Loucy (cell line): ENCODE results near the gene MBOAT7.

Source experiments
- H2AFZ ChIP-seq: fragments of 200-600 bp; sonication (generic); 2 replicates; pipeline ENCODE4 v1.6.0; 2016; ENCODE audit warnings: antibody characterized with exemption, mild to moderate bottlenecking, low read length, moderate library complexity
- H3F3A ChIP-seq: fragments of 200-600 bp; 2 replicates; pipeline ENCODE4 v1.6.0; 2016; ENCODE audit warnings: antibody characterized with exemption, low read depth, mild to moderate bottlenecking
- H3K27me3 ChIP-seq: fragments of 200-600 bp; sonication (generic); 2 replicates; pipeline ENCODE4 v1.6.1; 2014; ENCODE audit warnings: low read length, mild to moderate bottlenecking; ENCODE audit not compliant: insufficient read depth, poor library complexity, severe bottlenecking
- H3K36me3 ChIP-seq: fragments of 200-600 bp; sonication (generic); 2 replicates; pipeline ENCODE4 v1.6.1; 2016; ENCODE audit warnings: low read length; ENCODE audit not compliant: insufficient read depth
- H3K4me1 ChIP-seq: fragments of 200-600 bp; sonication (generic); 2 replicates; pipeline ENCODE4 v1.5.1; 2014; ENCODE audit warnings: low read length, mild to moderate bottlenecking; ENCODE audit not compliant: insufficient read depth, poor library complexity, severe bottlenecking
- H3K4me2 ChIP-seq: fragments of 200-600 bp; sonication (generic); 2 replicates; pipeline ENCODE4 v1.6.0; 2014; ENCODE audit warnings: antibody characterized with exemption, low read length, low read depth, mild to moderate bottlenecking; ENCODE audit not compliant: poor library complexity, severe bottlenecking
- H3K4me3 ChIP-seq: fragments of 200-600 bp; sonication (generic); 2 replicates; pipeline ENCODE4 v1.5.1; 2014; ENCODE audit warnings: low read length, mild to moderate bottlenecking, mixed read lengths; ENCODE audit not compliant: poor library complexity, severe bottlenecking
- H3K79me2 ChIP-seq: fragments of 200-600 bp; sonication (generic); 2 replicates; pipeline ENCODE4 v1.6.1; 2014; ENCODE audit warnings: low read length; ENCODE audit not compliant: insufficient read depth
- H3K9ac ChIP-seq: fragments of 200-600 bp; sonication (generic); 2 replicates; pipeline ENCODE4 v1.6.0; 2014; ENCODE audit warnings: mild to moderate bottlenecking, low read depth, low read length, moderate library complexity; ENCODE audit not compliant: poor library complexity, severe bottlenecking
- H3K9me2 ChIP-seq: fragments of 200-600 bp; sonication (generic); replicated peaks from 2 replicates; pipeline ENCODE4 v1.6.1; 2016; ENCODE audit warnings: low read depth, low read length, mixed read lengths
- H3K9me3 ChIP-seq: fragments of 200-600 bp; sonication (generic); 2 replicates; pipeline ENCODE4 v1.6.1; 2014; ENCODE audit warnings: mild to moderate bottlenecking, antibody characterized with exemption, low read length, low read depth; ENCODE audit not compliant: insufficient read depth
- H4K20me1 ChIP-seq: fragments of 200-600 bp; sonication (generic); 2 replicates; pipeline ENCODE4 v1.6.0; 2014; ENCODE audit warnings: antibody characterized with exemption, low read length, mild to moderate bottlenecking; ENCODE audit not compliant: insufficient read depth, poor library complexity, severe bottlenecking
- CTCF ChIP-seq: fragments of 200-600 bp; sonication (generic); conservative IDR thresholded peaks from 2 replicates; pipeline ENCODE4 v1.5.1; 2014; ENCODE audit warnings: mild to moderate bottlenecking, antibody characterized with exemption, low read length
- EZH2phosphoT487 ChIP-seq: fragments of 200-600 bp; IDR thresholded peaks from 2 replicates; pipeline ENCODE4 v1.6.1; 2018; ENCODE audit warnings: antibody characterized with exemption, mild to moderate bottlenecking, moderate library complexity, borderline replicate concordance

The MBOAT7 gene

GRCh38 chr19:54129617-54129996, 59.8 kb downstream of the MBOAT7 start:
- Histone ChIP-seq H3K4me2 (no peak overlapping the region), H3K36me3 (peaks cover 23% of the 10 kb centered on the region; the same call in 1 of the 2 replicates), H3K27me3 (no peaks in the 10 kb centered on the region), H3K79me2 (no peaks in the 10 kb centered on the region), H3K4me3 (no peak overlapping the region), H4K20me1 (no peaks in the 10 kb centered on the region), H3F3A (no peaks in the 10 kb centered on the region), H2AFZ (no peak overlapping the region), H3K9me2 (no peaks in the 10 kb centered on the region), H3K4me1 (no peaks in the 10 kb centered on the region), H3K9ac (no peak overlapping the region), H3K9me3 (no peaks in the 10 kb centered on the region)
- no peak for TF ChIP-seq EZH2phosphoT487
- no peak for TF ChIP-seq CTCF

- Histone ChIP-seq H3K9ac (no peak overlapping the region), H3K27me3 (no peaks in the 10 kb centered on the region), H3K4me1 (no peaks in the 10 kb centered on the region), H3K9me3 (no peaks in the 10 kb centered on the region), H3K36me3 (peaks cover 29% of the 10 kb centered on the region; the same call in 1 of the 2 replicates), H3K4me2 (no peak overlapping the region), H3K4me3 (no peak overlapping the region), H3K9me2 (no peaks in the 10 kb centered on the region), H3F3A (no peaks in the 10 kb centered on the region), H4K20me1 (no peaks in the 10 kb centered on the region), H3K79me2 (no peaks in the 10 kb centered on the region), H2AFZ (no peak overlapping the region)
- TF ChIP-seq EZH2phosphoT487 (no peak), CTCF (no peak)
These were observed 60.4 kb downstream of the MBOAT7 start for GRCh38 chr19:54128796-54129616.

GRCh38 chr19:54128441-54128725, 61.0 kb downstream of the MBOAT7 start:
- TF ChIP-seq CTCF = no peak
- no peak for TF ChIP-seq EZH2phosphoT487
- H3K79me2 ChIP-seq = no peaks in the 10 kb centered on the region
- H4K20me1 ChIP-seq = no peaks in the 10 kb centered on the region
- H3K27me3 ChIP-seq = no peaks in the 10 kb centered on the region
- H2AFZ ChIP-seq = no peak overlapping the region
- no peaks in the 10 kb centered on the region for H3K9me3 ChIP-seq
- H3K9ac ChIP-seq = no peak overlapping the region
- H3K9me2 ChIP-seq = no peaks in the 10 kb centered on the region
- peaks cover 35% of the 10 kb centered on the region; the same call in 1 of the 2 replicates for H3K36me3 ChIP-seq
- no peaks in the 10 kb centered on the region for H3F3A ChIP-seq
- no peak overlapping the region for H3K4me3 ChIP-seq
- H3K4me2 ChIP-seq = no peak overlapping the region
- no peaks in the 10 kb centered on the region for H3K4me1 ChIP-seq
